Activated T-cell treated with anti-CD3 and anti-CD28 coated beads, Interleukin-2, amount 50 U/mL, for 48 hours (primary cell): ENCODE data around the gene KLRG1.
A peak's percentile ranks its signal among the peaks of the same experiment; 100 is the strongest.

Experiments
- DNase-seq, 2 experiments: peaks; one replicate each; pipeline ENCODE4 v3.0.0-alpha.2; 2020

Gene KLRG1

DNA sequence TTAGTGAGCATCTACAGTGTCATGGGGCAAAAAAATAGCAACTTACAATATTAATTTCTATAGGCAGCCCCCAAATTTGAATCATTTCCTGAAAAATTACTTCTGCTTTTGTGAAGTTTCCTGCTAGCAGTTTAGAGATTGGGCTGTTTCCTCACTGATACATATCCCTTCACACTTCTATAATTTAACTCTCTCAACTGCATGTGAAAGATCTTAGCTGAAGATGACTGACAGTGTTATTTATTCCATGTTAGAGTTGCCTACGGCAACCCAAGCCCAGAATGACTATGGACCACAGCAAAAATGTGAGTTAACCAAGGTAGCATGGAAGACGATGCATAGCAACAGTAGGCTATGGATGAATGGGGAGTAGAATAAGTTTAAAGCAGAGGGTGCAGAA is at the start of gene KLRG1:
Gene KLRG1 (plus strand): TSS at position 134 of the 400 bp plus-strand sequence. CDS start 90 bp downstream, at position 224.
- DNase-seq: no peak

DNA sequence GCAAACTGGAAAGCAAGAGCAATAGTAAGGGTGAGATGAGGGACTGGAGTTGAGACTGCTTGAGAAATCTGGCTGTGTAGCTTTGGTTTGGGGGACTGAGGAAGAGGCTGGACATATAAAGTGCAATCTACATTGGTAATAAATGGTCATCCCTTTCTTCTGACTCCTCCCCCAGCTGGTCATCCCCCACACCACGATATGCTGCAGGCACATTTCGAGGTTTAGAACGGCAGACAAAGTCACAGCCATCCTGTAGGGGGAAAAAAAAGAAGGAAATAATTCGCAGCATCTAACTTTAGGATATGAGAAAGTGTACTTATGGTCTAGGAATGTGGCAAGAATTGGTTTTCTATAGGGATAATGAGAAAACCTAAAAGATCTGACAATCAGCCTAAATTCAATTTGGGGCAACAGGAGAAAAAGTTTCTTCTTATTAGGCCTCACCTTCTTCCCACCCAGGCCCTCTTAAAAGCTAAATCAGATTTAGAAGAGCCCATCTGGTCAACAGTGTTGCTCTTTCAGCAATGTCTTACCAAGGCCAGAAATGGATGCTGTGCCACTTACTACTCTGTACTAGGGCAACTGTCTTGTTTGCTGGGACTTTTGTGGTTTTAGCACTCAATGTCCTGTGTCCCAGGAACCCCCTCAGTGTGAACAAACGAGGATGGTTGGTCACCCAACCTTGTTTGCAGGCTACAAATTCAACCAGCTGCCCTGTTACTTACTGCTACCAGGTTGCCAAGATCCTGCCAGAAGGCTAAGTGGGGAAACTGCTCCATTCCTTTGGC is 47.5 kb upstream of the KLRG1 start:
- no peak for DNase-seq

- DNase-seq: no peak
Measured at GRCh38 chr12:8943565-8944186, 45.7 kb upstream of the KLRG1 start.

- no peak for DNase-seq
Measured at GRCh38 chr12:8946733-8947132, 42.6 kb upstream of the KLRG1 start.

DNA sequence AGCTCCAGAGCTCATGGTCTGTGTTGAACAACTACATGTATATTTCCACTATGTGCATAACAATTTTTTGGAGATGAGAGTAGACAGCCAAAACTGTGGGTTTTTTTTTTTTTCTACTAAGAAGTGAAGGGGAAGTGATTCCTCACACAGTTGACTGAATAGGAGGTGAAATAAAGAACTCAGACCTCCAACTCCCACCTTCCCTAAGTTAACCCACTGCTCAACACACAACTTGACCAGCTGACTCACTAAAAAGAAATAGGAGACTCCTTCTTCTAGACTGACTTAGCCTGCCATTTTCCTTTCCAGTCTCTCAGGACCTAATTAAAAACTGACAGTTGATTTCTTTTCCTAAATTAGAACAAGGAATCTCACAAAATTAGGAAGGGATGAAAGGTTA is 41.6 kb upstream of the KLRG1 start:
- no peak for DNase-seq

- DNase-seq: peak; percentile 35 to 37
Measured at GRCh38 chr12:8948701-8949341, 40.5 kb upstream of the KLRG1 start.

DNA sequence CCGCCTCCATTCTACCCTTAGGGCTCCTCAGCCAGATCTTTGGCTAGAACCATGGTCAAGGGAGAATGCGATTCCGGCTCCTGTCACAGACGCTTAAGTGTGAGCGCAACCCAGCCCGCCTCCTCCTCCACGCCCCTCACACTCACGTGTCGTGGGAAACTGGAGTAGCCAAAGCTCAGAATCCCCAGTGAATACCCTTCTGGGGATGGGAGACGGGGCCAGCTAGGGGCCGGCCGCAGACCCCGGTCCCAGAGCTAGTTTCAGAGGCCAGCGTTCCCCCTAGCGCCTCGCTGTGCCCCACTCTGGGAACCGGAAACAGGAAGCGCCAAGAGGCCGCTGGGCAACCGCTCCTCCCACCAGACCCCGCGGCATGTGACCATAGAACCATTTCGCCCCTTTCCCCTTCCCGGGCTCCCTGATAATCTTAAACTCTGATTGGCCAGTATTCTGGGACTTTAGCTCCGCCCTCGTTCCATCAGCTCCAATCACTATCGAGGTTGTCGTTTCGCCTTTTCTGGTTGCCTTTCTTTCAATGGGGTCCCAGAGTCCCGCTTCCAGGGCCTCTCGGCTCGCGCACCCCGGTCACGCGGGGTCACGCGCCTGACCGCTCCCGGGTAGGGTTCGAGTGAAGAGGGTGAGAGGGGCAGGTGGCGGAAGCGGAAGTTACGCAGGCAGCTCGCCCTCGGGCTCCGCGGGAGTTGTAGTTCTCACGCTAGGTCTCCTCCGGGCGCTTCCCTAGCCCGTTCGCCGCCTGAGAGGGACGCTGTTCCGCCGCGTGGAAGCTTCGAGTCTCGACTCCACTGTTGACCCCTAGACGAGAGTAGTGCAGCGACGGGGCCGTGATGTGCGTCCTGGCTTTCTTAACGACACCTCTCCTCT is 39.8 kb upstream of the KLRG1 start, which contains the start of gene M6PR:
Gene M6PR (minus strand): TSS at position 304 of the 879 bp plus-strand sequence. CDS start 3,241 bp downstream, outside the sequence.
- peak; percentile 96 for DNase-seq

- no peak for DNase-seq
Measured at GRCh38 chr12:8950221-8950527, 39.2 kb upstream of the KLRG1 start.

DNA sequence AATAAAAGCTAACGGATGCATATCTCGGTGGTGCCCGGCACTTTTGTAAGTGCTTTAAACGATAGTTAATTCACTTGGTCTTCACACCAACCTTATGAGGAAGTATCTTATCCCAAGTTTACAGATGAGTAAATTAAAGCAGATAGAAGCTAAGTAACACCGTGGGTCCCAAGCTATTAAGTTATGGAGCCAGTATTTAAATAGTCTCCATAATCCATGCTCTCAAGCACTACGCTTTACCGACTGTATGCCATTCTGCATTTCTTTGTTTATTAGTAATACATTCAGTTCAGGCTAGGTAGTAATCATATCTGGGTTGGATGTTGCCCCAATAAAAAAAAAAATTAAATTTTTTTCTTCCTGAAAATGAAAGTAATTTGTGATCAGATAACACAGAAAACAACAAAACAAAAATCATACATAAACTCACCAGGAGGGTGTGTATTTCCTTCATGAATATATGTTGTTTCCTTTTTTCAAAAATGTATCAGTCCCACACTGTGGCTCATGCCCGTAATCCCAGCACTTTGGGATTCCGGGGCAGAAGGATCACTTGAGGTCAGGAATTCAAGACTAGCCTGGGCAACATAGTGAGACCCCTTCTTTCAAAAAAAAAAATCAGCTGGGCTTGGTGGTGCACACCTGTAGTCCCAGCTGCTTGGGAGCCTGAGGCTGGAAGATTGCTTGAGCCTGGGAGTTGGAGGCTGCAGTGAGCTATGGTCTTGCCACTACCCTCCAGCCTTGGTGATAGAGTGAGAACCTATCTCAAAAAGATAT is 38.5 kb upstream of the KLRG1 start:
- DNase-seq: no peak

GRCh38 chr12:8951744-8952143 is 37.6 kb upstream of the KLRG1 start:
- peak in 1 of 2 experiments; percentile 31 for DNase-seq

GRCh38 chr12:8953773-8954402 is 35.5 kb upstream of the KLRG1 start:
- DNase-seq: peak; percentile 45 to 46

GRCh38 chr12:8956073-8956472 is 33.3 kb upstream of the KLRG1 start:
- no peak for DNase-seq

- DNase-seq: no peak
Measured at GRCh38 chr12:8956772-8957171, 32.6 kb upstream of the KLRG1 start.

GRCh38 chr12:8957561-8957960 is 31.8 kb upstream of the KLRG1 start:
- DNase-seq: no peak

- no peak for DNase-seq
Measured at GRCh38 chr12:8958066-8958465, 31.3 kb upstream of the KLRG1 start.

GRCh38 chr12:8960176-8960575 is 29.2 kb upstream of the KLRG1 start:
- DNase-seq: no peak

DNA sequence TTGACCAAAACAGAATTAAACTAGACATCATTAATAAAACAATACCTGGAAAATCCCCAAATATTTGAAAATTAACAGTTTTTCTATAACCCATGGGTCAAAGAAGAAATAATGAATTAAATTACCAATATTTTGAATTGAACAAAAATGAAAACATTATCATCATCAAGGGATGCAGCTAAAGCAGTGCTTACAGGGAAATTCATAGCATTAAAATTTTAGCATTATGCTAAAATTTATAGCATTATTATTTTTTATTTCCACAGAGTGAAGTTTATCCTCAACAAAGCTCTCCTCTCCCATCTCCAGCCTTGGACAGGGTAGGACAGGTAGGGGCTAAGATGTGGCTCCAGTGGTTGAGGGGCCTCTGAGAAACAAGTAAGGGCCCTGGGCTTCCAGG is 20.6 kb upstream of the KLRG1 start:
- DNase-seq: no peak

- no peak for DNase-seq
Measured at GRCh38 chr12:8969861-8970411, 19.4 kb upstream of the KLRG1 start.

- no peak for DNase-seq
Measured at GRCh38 chr12:8970432-8970831, 18.9 kb upstream of the KLRG1 start.

DNA sequence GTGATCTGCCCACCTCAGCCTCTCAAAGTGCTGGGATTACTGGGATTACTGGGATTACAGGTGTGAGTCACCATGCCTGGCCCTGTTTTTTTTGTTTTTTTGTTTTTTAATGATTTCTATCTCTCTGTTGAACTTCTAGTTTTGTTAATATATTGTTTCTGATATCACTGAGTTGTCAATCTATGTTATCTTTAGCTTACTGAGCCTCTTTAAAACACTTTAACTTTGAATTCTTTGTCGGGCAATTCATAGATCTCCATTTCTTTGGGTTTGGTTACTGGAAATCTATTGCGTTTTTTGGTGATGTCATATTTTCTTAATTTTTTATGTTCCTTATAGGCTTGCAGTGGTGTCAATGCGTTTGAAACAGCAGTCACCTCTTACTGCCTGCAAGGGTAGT is 9.2 kb upstream of the KLRG1 start:
- no peak for DNase-seq

DNA sequence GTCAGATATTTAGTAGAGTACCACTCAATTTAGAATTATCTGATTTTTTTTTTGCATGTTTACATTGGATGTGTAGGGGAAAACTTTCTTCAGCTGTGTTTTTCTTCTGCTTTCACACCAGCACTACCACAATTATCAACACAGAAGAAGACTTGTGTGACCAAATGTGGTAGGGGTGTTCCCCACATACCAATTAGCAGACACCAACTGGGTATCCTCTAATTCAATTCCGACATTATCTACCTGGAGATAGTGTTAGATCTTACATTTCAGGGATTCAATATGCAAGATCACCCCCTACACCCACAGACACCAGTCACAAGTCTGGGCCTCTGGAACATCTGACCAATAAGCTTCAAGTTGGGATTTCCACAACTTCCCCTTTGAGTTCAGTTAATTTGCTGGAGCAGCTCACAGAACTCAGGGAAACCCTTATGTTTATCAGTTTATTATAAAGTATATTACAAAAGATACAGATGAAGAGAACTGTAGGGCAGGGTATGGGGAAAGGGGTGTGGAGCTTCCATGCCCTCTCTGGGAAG is 4.1 kb upstream of the KLRG1 start:
- DNase-seq: no peak
